ENCODE results near the gene MPND. TPM values are rescaled to one million over a fixed set of nuclear protein-coding genes. Genes with fewer than 3 reads are reported as not detected.

The MPND gene
- total and polyA plus RNA-seq, 2 of the 13 experiments (the other 11 are each of a cell fraction or from before 2014, with no cell fraction given) = 10.8 to 15.8 TPM

DNA sequence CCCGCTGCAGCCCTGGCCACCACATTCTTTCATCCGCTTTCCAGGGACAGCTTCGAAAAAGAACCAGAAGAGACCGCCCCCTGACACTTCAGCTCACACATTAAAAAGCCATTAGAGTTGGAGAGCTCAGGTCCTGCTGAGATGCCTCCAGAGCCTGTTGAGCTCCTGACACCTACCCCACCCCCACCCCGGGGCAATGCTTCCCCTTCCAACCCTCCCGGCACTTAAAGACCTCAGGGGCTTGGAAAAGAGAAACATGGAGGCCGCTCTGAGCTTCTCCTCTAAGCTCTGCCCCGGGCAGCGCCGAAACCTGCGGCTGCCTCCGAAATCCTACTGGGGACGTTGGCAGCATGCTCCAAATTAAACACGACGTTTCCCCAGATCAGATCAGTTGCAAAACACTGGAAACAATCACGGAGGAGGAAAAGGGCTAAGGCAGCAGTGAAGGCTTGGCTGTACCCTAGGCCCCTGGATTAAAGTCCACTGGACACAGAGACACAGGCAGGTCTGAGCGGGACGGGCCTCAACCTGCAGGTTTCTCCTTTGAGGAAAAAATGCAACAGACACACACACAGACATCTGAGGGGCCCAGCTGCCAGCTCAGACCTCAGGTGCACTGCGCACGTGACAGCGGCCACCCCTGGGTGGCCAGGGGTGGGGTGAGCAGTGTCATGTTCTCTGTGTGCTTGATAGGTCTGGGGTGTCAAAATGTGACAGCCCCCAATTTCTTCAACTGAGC is 47.4 kb downstream of the MPND start (continued):
- TF ChIP-seq, protein P1, sequence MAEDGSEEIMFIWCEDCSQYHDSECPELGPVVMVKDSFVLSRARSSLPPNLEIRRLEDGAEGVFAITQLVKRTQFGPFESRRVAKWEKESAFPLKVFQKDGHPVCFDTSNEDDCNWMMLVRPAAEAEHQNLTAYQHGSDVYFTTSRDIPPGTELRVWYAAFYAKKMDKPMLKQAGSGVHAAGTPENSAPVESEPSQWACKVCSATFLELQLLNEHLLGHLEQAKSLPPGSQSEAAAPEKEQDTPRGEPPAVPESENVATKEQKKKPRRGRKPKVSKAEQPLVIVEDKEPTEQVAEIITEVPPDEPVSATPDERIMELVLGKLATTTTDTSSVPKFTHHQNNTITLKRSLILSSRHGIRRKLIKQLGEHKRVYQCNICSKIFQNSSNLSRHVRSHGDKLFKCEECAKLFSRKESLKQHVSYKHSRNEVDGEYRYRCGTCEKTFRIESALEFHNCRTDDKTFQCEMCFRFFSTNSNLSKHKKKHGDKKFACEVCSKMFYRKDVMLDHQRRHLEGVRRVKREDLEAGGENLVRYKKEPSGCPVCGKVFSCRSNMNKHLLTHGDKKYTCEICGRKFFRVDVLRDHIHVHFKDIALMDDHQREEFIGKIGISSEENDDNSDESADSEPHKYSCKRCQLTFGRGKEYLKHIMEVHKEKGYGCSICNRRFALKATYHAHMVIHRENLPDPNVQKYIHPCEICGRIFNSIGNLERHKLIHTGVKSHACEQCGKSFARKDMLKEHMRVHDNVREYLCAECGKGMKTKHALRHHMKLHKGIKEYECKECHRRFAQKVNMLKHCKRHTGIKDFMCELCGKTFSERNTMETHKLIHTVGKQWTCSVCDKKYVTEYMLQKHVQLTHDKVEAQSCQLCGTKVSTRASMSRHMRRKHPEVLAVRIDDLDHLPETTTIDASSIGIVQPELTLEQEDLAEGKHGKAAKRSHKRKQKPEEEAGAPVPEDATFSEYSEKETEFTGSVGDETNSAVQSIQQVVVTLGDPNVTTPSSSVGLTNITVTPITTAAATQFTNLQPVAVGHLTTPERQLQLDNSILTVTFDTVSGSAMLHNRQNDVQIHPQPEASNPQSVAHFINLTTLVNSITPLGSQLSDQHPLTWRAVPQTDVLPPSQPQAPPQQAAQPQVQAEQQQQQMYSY (CRISPR knock-in tag; IDR thresholded peaks at IDR 0.05) = 0 out of 2 replicates have a peak, but pooled peaks have one; percentile 32
- peak; percentile 74; the same call in 1 of the 2 replicates for TF ChIP-seq CREM (IDR thresholded peaks at IDR 0.05)
- TF ChIP-seq CREM (CRISPR knock-in tag; IDR thresholded peaks at IDR 0.05) = no peak
- no peak for TF ChIP-seq ZNF17 (CRISPR knock-in tag; IDR thresholded peaks at IDR 0.05)
- no peak for TF ChIP-seq SOX6 (IDR thresholded peaks at IDR 0.05)
- peak; percentile 86 for TF ChIP-seq SOX6 (CRISPR knock-in tag; IDR thresholded peaks at IDR 0.05)
- TF ChIP-seq FLYWCH1 (CRISPR knock-in tag; IDR thresholded peaks at IDR 0.05) = peak; percentile 73; the same call in 1 of the 2 replicates
- 0 out of 2 replicates have a peak, but pooled peaks have one; percentile 38 for TF ChIP-seq TOE1 (CRISPR knock-in tag; IDR thresholded peaks at IDR 0.05)
- TF ChIP-seq, protein P2, sequence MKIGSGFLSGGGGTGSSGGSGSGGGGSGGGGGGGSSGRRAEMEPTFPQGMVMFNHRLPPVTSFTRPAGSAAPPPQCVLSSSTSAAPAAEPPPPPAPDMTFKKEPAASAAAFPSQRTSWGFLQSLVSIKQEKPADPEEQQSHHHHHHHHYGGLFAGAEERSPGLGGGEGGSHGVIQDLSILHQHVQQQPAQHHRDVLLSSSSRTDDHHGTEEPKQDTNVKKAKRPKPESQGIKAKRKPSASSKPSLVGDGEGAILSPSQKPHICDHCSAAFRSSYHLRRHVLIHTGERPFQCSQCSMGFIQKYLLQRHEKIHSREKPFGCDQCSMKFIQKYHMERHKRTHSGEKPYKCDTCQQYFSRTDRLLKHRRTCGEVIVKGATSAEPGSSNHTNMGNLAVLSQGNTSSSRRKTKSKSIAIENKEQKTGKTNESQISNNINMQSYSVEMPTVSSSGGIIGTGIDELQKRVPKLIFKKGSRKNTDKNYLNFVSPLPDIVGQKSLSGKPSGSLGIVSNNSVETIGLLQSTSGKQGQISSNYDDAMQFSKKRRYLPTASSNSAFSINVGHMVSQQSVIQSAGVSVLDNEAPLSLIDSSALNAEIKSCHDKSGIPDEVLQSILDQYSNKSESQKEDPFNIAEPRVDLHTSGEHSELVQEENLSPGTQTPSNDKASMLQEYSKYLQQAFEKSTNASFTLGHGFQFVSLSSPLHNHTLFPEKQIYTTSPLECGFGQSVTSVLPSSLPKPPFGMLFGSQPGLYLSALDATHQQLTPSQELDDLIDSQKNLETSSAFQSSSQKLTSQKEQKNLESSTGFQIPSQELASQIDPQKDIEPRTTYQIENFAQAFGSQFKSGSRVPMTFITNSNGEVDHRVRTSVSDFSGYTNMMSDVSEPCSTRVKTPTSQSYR (CRISPR knock-in tag; IDR thresholded peaks at IDR 0.05; ENCODE audit: borderline replicate concordance) = peak; percentile 28; the same call in 1 of the 2 replicates
- TF ChIP-seq, protein P3, sequence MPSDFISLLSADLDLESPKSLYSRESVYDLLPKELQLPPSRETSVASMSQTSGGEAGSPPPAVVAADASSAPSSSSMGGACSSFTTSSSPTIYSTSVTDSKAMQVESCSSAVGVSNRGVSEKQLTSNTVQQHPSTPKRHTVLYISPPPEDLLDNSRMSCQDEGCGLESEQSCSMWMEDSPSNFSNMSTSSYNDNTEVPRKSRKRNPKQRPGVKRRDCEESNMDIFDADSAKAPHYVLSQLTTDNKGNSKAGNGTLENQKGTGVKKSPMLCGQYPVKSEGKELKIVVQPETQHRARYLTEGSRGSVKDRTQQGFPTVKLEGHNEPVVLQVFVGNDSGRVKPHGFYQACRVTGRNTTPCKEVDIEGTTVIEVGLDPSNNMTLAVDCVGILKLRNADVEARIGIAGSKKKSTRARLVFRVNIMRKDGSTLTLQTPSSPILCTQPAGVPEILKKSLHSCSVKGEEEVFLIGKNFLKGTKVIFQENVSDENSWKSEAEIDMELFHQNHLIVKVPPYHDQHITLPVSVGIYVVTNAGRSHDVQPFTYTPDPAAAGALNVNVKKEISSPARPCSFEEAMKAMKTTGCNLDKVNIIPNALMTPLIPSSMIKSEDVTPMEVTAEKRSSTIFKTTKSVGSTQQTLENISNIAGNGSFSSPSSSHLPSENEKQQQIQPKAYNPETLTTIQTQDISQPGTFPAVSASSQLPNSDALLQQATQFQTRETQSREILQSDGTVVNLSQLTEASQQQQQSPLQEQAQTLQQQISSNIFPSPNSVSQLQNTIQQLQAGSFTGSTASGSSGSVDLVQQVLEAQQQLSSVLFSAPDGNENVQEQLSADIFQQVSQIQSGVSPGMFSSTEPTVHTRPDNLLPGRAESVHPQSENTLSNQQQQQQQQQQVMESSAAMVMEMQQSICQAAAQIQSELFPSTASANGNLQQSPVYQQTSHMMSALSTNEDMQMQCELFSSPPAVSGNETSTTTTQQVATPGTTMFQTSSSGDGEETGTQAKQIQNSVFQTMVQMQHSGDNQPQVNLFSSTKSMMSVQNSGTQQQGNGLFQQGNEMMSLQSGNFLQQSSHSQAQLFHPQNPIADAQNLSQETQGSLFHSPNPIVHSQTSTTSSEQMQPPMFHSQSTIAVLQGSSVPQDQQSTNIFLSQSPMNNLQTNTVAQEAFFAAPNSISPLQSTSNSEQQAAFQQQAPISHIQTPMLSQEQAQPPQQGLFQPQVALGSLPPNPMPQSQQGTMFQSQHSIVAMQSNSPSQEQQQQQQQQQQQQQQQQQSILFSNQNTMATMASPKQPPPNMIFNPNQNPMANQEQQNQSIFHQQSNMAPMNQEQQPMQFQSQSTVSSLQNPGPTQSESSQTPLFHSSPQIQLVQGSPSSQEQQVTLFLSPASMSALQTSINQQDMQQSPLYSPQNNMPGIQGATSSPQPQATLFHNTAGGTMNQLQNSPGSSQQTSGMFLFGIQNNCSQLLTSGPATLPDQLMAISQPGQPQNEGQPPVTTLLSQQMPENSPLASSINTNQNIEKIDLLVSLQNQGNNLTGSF (CRISPR knock-in tag; IDR thresholded peaks at IDR 0.05) = 0 out of 2 replicates have a peak, but pooled peaks have one; percentile 29
- no peak for TF ChIP-seq ZNF337 (CRISPR knock-in tag; IDR thresholded peaks at IDR 0.05; ENCODE audit: borderline replicate concordance, low read depth)
- peak; percentile 74 for TF ChIP-seq SIX4 (CRISPR knock-in tag; IDR thresholded peaks at IDR 0.05)
- TF ChIP-seq, protein P4, sequence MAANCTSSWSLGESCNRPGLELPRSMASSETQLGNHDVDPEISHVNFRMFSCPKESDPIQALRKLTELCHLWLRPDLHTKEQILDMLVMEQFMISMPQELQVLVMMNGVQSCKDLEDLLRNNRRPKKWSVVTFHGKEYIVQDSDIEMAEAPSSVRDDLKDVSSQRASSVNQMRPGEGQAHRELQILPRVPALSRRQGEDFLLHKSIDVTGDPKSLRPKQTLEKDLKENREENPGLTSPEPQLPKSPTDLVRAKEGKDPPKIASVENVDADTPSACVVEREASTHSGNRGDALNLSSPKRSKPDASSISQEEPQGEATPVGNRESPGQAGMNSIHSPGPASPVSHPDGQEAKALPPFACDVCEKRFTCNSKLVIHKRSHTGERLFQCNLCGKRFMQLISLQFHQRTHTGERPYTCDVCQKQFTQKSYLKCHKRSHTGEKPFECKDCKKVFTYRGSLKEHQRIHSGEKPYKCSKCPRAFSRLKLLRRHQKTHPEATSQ (CRISPR knock-in tag; IDR thresholded peaks at IDR 0.05; ENCODE audit: borderline replicate concordance) = no peak

Data from HepG2 (cell line).